ENCODE results near the gene FOSL2. TPM values are rescaled to one million over a fixed set of nuclear protein-coding genes. Genes with fewer than 3 reads are reported as not detected.

The FOSL2 gene
- total RNA-seq, 2 experiments from 2014 or later: 39.6 to 47.0 TPM

DNA sequence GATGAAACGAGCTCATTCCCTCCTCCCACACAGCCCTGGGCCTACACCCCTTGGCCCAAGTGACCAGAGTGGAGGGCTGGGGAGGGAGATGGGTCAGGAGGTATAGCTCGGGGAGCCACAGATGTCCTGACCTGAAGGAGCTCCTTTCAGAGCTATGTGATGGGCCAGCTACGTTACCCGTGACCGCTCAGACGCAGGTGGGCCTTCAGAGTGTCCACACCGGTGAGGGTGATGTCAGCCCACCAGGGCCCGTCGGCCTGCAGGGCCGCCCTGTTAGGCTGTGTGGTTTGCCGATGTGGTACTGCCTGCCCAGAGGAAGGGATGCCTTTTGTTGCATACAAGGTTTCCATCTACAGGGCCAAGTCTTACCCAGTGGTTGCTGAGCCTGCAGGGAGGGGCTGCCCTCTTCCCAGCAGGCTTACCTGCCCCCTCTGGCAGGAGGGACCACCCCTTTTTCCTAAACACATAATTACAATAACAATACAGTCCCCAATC is 41.8 kb upstream of the FOSL2 start:
- Mint-ChIP-seq H3K4me1 (peaks cover 33% of the 10 kb centered on the region), H3K9me3 (no peaks in the 10 kb centered on the region), H3K27ac (no peak overlapping the region), H3K27me3 (no peaks in the 10 kb centered on the region), H3K4me3 (no peak overlapping the region), H3K36me3 (ENCODE audit: low read depth) (peaks cover 3% of the 10 kb centered on the region)
- POLR2A ChIA-PET: interaction anchor here (0.7 kb wide), 1 partner anchor 27 kb away, joined by 3 read pairs; no protein-coding TSS in a partner anchor
- DNase-seq: no peak
- CTCF ChIA-PET: interaction anchor here (1.1 to 1.9 kb wide), 5 partner anchors 10 to 14 kb away, joined by 3 to 6 read pairs (median 4); no protein-coding TSS in a partner anchor

DNA sequence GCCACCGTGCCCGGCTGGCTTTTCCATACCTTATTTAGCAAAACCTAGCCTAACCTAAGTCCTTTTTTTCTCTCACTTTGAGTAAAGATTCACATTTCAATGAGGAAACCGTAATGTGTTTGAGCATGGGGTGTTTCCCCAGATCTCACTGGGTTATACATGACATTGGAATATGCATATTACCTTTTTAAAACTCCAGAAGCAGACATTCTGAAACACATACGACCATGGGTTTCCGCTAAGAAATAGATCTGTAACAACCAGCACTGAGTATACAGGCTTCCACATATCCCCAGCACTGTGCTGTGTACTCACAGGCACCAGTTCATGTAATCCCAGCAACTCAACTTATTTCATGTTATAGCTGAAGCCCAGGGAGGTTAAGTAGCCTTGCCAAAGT is 41.0 kb upstream of the FOSL2 start:
- no peak for DNase-seq
- H3K4me3 Mint-ChIP-seq: no peak overlapping the region
- peak overlapping the region; percentile 60 for H3K27ac Mint-ChIP-seq
- POLR2A ChIA-PET: interaction anchor here (0.7 kb wide), 1 partner anchor 28 kb away, joined by 3 read pairs; no protein-coding TSS in a partner anchor
- peaks cover 3% of the 10 kb centered on the region for H3K36me3 Mint-ChIP-seq (ENCODE audit: low read depth)
- no peaks in the 10 kb centered on the region for H3K9me3 Mint-ChIP-seq
- H3K4me1 Mint-ChIP-seq: peaks cover 32% of the 10 kb centered on the region
- CTCF ChIA-PET: interaction anchor here (1.0 kb wide), 1 partner anchor 28 kb away, joined by 3 read pairs; no protein-coding TSS in a partner anchor
- no peaks in the 10 kb centered on the region for H3K27me3 Mint-ChIP-seq

DNA sequence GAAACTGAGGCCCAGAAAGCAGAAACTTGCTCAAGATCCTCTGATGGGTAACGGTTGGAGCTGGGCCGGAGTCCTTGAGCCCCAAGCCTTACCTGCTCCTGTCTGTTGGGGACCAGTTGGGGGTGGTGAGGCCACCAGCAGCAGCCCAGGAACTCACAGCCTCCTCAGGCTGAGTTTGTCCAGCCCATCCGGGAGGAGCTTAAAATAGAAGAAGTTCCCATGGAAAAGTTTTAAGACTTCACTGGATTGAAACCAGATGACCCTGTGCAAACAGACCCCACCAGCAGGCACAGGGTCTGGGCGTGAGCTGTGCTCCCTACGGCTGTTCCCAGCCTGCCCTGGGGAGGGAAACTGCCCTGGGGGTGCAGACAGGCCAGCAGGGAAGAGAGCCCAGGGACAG is 40.6 kb upstream of the FOSL2 start:
- Mint-ChIP-seq H3K4me1 (peaks cover 27% of the 10 kb centered on the region), H3K27ac (no peak overlapping the region), H3K9me3 (no peaks in the 10 kb centered on the region)

DNA sequence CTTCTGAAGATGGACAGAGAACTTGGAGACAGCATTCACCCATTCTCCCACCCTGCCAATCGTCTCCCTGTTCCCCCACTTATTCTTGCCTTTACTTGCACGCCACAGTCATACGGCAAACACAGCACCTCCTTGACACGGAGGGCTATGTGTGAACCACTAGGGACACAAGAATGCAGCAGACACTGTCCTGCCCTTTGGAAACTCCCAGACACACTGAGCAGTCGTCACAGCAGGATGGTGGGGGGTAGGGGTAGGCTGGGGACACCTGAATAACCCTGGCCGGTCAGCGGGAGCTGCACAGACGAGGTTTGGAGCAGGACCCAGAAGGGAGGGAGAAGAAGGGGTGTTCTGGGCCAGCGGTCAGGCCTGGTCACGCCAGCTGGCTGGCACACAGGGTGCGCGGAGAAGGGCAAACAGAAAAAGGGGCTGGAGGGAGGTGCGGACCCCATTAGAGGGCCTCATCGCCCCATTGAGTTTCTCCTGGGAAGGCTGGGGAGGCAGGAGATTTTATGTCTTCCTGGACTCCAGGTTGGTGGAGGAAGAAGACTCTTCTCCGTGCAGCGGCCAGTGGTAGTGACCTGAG is 40.0 kb upstream of the FOSL2 start:
- Mint-ChIP-seq H3K27ac (no peak overlapping the region), H3K4me3 (no peak overlapping the region), H3K9me3 (no peaks in the 10 kb centered on the region), H3K36me3 (ENCODE audit: low read depth) (peaks cover 3% of the 10 kb centered on the region), H3K4me1 (peaks cover 22% of the 10 kb centered on the region), H3K27me3 (no peaks in the 10 kb centered on the region)
- DNase-seq: no peak
- CTCF ChIA-PET: interaction anchor here (1.0 to 1.3 kb wide), 2 partner anchors 13 to 27 kb away, joined by 3 read pairs; no protein-coding TSS in a partner anchor
- POLR2A ChIA-PET: no interaction called here

More for the DNA sequence above, 40.6 kb upstream of the FOSL2 start:
- ChIA-PET POLR2A (no interaction called here), CTCF (interaction anchor here (1.0 to 1.3 kb wide), 2 partner anchors 12 to 27 kb away, joined by 3 read pairs; no protein-coding TSS in a partner anchor)
- no peak for DNase-seq
- H3K27me3 Mint-ChIP-seq: no peaks in the 10 kb centered on the region
- H3K4me3 Mint-ChIP-seq: no peak overlapping the region
- H3K36me3 Mint-ChIP-seq (ENCODE audit: low read depth): peaks cover 3% of the 10 kb centered on the region

DNA sequence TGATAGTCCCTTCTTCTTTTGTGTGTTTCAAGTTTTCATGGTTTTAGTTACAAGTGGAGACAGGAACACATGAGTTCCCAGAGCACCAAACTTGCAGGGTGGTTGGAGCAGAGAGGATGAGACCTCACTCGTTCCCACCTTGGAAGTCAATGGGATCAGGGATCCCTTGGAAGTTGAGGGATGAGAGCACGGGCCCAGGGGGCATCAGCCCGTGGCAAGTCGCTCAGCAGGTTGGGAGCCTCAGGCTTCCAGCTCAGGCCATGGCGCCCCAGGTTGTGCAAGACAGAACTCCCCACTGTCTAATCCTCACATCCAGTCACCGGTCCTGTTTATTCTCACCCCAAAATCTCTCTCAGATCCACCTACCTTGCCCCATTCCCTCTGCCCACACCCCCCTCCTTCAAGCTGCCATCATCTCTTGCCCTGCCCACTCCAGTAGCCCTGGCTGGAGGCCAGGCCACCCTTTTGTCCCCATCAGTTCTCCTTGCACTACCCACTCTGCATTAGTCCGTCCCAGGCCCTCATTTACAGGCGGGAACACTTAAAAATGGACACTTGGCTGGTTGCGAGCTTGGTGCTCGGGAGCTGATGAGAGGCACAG is 37.6 kb upstream of the FOSL2 start:
- Mint-ChIP-seq H3K36me3 (ENCODE audit: low read depth) (no peaks in the 10 kb centered on the region), H3K27me3 (no peaks in the 10 kb centered on the region), H3K9me3 (no peaks in the 10 kb centered on the region), H3K4me3 (no peak overlapping the region), H3K27ac (peak overlapping the region; percentile 50), H3K4me1 (peaks cover 27% of the 10 kb centered on the region)
- no peak for DNase-seq
- POLR2A ChIA-PET: no interaction called here
- CTCF ChIA-PET: interaction anchor here (1.2 kb wide), 1 partner anchor 19 kb away, joined by 6 read pairs; no protein-coding TSS in a partner anchor

DNA sequence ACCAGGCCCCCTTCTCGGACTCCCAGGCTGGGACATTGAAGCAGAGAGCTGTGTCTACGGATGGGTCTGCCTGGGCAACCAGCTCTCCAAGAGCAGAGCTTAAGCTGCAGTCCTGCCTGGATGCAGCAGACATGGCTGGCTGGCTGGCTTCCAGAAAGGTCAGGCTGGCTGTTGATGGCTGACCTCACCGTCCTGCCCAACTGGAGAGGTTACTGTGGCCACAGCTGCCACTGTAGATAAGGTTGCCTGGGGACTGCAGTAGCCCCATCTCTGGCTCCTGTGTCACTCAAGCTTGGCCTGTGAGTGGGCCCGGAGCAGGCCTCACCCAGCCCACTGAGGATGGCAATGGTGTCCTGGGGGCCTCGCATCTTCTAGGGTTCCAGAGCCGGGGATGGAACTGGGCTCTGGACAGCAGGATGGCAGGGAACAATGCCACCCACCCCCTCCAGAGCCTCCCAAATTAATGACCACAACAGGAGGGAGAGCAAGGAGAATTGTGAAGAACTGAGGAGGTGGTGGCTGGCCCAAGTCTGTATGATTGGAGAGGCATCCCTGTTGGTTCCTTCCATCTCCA is 37.0 kb upstream of the FOSL2 start:
- no peaks in the 10 kb centered on the region for H3K9me3 Mint-ChIP-seq
- no peak overlapping the region for H3K4me3 Mint-ChIP-seq
- no peaks in the 10 kb centered on the region for H3K27me3 Mint-ChIP-seq
- ChIA-PET CTCF (no interaction called here), POLR2A (no interaction called here)
- H3K36me3 Mint-ChIP-seq (ENCODE audit: low read depth): no peaks in the 10 kb centered on the region
- peak overlapping the region; percentile 69 for H3K27ac Mint-ChIP-seq
- H3K4me1 Mint-ChIP-seq: peaks cover 33% of the 10 kb centered on the region
- no peak for DNase-seq

DNA sequence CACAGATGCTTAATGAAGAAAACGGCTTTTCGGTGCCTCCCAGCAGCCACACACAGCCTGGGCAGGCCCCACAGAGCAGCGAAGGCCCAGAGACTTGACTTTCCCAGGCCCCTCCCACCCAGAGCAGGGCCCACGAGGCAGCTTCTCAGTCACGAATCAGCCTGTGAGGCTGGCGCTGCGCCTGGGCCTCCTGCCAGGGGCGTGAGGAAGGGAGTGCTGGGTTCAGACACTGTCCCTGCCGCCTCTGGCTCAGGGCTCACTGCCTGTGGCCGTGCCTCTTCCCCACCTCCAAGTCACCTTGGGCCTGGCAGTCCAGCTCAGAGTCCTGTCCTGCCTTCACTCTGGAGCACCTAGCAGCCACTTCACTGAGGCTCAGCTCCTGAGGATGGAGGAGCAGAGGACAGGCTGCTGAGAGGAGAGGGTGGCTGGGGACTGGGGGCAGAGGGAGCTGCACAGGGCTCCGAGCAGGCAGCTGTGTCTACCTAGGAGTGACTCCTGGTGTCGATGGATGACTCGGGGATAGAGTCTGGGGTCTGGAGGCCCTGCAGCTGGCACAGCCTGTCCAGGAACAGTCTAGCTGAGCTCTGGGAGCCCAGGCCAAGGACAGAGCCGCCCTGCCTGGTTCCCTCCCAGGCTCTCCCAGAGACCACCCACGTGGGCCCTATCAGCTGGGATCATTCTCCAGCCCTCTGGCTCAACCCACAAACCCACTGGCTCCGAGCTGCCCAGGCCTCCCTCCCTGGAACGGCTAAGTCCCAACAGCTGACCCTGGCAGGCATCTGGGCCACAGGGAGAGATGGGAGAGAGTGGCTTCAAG is 36.4 kb upstream of the FOSL2 start:
- Mint-ChIP-seq H3K4me3 (no peak overlapping the region), H3K27ac (peak overlapping the region; percentile 69), H3K36me3 (ENCODE audit: low read depth) (no peaks in the 10 kb centered on the region), H3K9me3 (no peaks in the 10 kb centered on the region), H3K4me1 (peaks cover 40% of the 10 kb centered on the region), H3K27me3 (no peaks in the 10 kb centered on the region)
- DNase-seq: no peak
- ChIA-PET CTCF (interaction anchor here (0.9 kb wide), 1 partner anchor 18 kb away, joined by 3 read pairs; no protein-coding TSS in a partner anchor), POLR2A (no interaction called here)

DNA sequence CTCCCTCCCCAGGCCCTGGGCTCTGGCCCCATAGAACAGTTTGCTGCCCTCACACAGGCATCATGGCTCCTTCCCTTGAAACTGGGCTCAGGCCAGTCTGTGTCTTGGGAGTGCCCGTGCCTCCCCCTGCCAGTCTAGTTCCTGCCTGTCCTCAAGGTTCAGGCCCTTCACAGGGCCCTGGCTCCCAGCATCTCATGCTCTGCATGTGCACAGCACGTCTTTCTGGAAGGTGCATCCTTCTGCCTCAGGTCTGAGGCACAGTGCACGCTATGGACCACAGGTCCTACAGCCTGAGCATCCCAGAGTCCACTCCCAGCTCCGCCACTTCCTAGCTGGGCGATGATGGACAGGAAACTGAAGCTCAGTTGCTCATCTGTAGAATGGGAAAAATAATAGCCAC is 35.6 kb upstream of the FOSL2 start:
- Mint-ChIP-seq H3K4me3 (no peak overlapping the region), H3K27me3 (no peaks in the 10 kb centered on the region), H3K27ac (no peak overlapping the region), H3K9me3 (no peaks in the 10 kb centered on the region), H3K4me1 (peaks cover 39% of the 10 kb centered on the region), H3K36me3 (ENCODE audit: low read depth) (no peaks in the 10 kb centered on the region)
- no peak for DNase-seq
- CTCF ChIA-PET: interaction anchor here (0.6 kb wide), 3 partner anchors 11 to 1174 kb away, joined by 3 to 4 read pairs (median 4); no protein-coding TSS in a partner anchor
- POLR2A ChIA-PET: no interaction called here

DNA sequence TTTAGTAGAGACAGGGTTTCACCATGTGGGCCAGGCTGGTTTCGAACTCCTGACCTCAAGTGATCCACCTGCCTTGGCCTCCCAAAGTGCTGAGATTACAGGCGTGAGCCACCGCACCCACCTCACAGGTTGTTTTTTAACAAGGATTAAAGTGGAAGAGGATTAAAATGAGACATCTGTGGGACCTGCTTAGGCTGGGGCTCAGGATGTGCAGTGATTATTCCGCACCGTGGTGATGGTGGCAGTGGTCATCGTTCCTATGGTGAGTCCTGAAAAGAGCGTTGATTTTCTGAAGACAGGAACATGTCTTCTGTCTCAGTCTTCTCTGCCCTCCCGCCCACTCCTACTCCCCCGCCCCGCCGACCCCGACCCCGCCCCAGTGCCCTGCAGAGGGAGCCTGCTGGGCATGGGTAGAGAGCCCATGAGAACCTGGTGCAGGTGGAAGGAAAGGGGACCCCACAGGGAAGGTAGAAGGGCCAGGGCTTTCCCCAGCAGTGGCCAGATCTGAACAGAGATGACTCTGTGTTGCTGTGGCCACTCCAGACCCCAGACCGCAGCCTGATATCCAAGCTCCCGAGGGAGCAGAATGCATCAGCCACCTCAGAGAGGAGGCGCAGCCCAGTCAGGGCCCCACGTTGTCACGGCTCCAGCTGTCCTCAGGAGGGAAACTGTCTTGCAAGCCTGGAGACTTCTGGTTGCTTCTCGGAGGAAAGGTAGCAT is 34.5 kb upstream of the FOSL2 start:
- Mint-ChIP-seq H3K27ac (peak overlapping the region; percentile 98), H3K36me3 (ENCODE audit: low read depth) (no peaks in the 10 kb centered on the region), H3K4me3 (no peak overlapping the region), H3K9me3 (no peaks in the 10 kb centered on the region), H3K27me3 (no peaks in the 10 kb centered on the region), H3K4me1 (peaks cover 43% of the 10 kb centered on the region)
- ChIA-PET POLR2A (no interaction called here), CTCF (interaction anchor here (0.6 kb wide), 1 partner anchor 1175 kb away, joined by 4 read pairs; no protein-coding TSS in a partner anchor)
- DNase-seq: no peak

DNA sequence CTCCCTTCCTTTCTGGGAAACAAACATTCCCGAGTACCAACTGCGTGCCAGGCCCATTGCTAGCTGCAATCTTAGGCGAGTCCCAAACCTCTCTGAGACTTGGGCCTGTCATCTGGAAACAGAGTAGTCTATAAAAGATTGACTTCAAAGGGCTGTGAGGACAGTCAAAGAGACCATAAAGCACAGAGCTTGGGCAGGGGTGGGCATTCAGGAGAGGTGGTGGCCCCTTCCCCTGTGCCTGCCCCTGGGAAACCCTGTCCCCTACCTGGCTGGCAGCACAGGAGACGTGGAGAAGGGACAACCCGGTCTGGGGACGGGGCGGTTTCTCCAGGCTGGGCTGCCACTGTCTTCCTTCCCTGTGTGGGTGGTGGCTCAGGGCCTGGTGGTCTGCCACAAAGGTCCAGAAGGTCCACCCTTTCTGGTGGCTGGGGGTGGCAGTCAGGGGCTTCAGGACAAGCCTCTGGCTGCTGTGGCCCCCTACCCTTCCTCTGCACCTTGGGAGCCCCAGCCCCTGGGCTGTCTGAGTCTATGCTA is 33.9 kb upstream of the FOSL2 start:
- DNase-seq: peak; percentile 16
- ChIA-PET POLR2A (no interaction called here), CTCF (no interaction called here)
- peak overlapping the region; percentile 98 for H3K27ac Mint-ChIP-seq
- H3K4me1 Mint-ChIP-seq: peaks cover 48% of the 10 kb centered on the region
- H3K36me3 Mint-ChIP-seq (ENCODE audit: low read depth): no peaks in the 10 kb centered on the region
- H3K4me3 Mint-ChIP-seq: peak overlapping the region; percentile 62
- H3K27me3 Mint-ChIP-seq: no peaks in the 10 kb centered on the region
- no peaks in the 10 kb centered on the region for H3K9me3 Mint-ChIP-seq

DNA sequence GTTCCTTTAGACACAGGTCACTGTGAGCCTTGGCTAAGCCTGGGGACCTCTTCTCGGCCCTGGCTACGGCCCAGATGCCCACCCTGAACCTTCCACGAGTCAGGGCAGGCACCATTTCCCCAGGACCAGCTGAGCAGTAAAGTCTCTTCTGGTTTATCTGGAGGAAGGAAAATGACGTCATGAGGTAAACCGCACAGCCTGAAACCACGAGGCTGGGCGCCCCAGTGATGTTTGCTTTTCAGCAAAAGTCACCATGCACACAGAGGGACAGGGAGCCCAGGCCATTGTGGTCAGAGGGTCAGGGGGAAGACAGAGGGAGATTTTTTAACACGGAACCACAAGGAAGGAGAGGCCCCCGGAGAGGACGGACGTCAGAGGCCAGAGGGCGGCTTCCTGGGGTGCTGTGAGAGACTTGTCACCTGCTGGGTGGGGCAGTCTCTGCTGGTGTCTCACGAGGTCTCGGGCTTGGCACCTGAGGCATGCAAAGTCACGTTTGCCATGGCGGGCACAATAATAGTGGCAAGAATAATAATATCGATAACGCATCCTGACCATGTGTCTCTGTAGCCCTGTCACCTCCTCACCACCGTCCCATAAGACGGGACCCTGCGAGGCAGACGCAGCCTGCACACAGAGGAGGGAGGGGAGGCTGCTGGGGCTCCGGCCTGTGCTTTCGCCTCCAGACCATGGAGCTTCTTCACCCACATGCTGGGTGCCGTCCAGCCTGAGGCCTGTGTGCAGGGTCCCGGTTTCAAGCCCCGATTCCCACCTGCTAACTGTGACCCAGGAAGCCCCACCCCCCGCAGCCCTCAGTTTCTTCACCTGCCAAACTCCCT is 33.2 kb upstream of the FOSL2 start:
- H3K9me3 Mint-ChIP-seq: no peaks in the 10 kb centered on the region
- POLR2A ChIA-PET: no interaction called here
- peak overlapping the region; percentile 62 for H3K4me3 Mint-ChIP-seq
- peaks cover 55% of the 10 kb centered on the region for H3K4me1 Mint-ChIP-seq
- H3K36me3 Mint-ChIP-seq (ENCODE audit: low read depth): no peaks in the 10 kb centered on the region
- no peaks in the 10 kb centered on the region for H3K27me3 Mint-ChIP-seq
- H3K27ac Mint-ChIP-seq: peak overlapping the region; percentile 98
- peak; percentile 90 for DNase-seq
- CTCF ChIA-PET: interaction anchor here (0.9 kb wide), 1 partner anchor 19 kb away, joined by 3 read pairs; no protein-coding TSS in a partner anchor

All from activated CD4-positive, alpha-beta T cell treated with anti-CD3 and anti-CD28 coated beads, Interleukin-2, amount 10 ng/mL, durations not matched to agents 7 days and 5 days (primary cell).